SH-SY5Y (cell line): Measurements from ENCODE around the gene DPH7.

Experiments
- GATA2 ChIP-seq: IDR thresholded peaks from 2 replicates; pipeline ENCODE4 v1.6.1; 2011; ENCODE audit warnings: mild to moderate bottlenecking, low read depth, low read length
- GATA3 ChIP-seq: IDR thresholded peaks from 2 replicates; pipeline ENCODE4 v1.6.1; 2011; ENCODE audit warnings: low read depth, mild to moderate bottlenecking, low read length, moderate library complexity

- TF ChIP-seq GATA2, result no peak
- TF ChIP-seq GATA3, result no peak
Measured at GRCh38 chr9:137606734-137607138, 28.0 kb upstream of the DPH7 start.
